Fibroblast of skin of back (primary cell): Measurements from ENCODE around the gene HMGA1.
"Not testable (repeated sequence)": the region's sequence is repeated elsewhere in the genome, so short reads cannot be mapped to it uniquely, and the experiment has no call there.

ENCODE experiments used
- DNase-seq: peaks from one replicate; pipeline ENCODE4 v3.0.0-alpha.2; 2013

Gene HMGA1

DNA sequence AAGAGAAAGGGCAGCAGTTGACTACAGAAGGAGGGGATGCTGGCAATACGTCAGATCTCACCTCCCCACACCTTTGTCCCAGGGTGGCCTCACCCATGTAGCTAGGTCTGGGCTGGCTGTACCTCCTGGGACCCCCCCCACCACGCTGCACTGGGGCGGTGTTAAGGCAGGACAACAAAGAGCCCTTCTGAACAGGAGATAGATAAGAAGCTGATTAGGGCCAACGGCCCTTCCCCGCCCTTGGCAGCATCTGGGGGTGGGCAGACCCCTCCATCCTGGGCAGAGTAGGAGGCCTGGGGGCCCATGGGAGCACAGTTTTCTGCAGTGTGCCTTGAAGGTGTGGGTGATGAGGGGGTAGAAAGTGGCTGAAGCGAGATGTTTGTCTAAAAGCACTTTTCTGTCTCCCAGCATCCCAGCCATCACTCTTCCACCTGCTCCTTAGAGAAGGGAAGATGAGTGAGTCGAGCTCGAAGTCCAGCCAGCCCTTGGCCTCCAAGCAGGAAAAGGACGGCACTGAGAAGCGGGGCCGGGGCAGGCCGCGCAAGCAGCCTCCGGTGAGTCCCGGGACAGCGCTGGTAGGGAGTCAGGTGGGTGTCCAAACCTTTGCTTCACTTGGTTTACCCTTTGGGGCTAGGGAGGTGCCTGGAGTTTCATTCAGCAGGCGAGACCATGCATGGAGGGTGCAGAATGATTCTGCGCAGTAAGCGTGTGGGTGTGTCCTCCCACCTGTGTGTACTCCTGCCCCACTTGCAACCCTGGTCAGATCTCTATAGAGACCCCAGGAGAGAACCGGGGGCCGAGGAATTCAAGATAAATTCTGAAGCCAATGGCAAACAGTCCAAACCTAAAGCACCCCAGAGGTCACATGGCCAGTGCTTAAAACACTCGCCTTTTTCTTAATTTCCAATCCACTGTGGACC lies 3.9 kb downstream of the HMGA1 start:
- no peak for DNase-seq

GRCh38 chr6:34241351-34242215 lies 4.9 kb downstream of the HMGA1 start:
- no peak for DNase-seq

DNA sequence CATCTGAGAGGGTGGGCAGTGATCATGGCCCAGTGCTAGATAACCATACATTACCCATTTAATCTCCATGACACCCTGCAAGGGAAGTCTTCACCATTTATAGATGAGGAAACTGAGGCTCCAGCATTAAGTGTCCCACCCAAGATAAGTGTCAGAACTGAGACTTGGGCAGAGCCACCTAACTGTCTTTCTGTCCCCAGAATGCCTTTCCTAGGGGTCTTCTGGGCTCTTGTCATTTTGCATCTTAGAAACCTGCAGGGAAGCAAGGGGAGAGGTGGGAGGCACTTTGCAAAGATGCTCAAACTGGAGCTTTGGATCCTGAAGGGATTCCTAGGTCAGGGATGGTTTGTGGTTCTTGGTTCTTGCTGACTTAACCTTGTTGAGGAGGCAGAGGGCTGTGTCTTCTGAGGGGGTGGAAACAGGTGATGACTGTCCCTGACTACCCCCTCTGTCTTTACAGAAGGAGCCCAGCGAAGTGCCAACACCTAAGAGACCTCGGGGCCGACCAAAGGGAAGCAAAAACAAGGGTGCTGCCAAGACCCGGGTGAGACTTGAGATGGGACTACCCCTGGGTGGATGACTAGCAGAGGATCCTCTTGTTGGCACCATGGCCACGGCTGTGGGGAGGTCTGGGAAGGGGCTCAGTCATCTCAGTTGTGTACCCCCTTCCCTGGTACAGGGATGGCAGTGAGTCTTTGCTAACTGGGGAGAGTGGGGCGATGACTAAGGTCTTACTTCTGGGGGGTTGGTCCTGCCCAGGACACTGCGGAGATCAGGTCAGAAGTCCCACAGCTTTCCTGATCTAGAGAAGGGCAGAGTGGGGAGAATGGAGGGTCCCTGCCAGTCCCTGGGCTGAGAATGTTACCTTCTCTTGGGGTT lies 5.8 kb downstream of the HMGA1 start:
- peak; percentile 20 for DNase-seq

DNA sequence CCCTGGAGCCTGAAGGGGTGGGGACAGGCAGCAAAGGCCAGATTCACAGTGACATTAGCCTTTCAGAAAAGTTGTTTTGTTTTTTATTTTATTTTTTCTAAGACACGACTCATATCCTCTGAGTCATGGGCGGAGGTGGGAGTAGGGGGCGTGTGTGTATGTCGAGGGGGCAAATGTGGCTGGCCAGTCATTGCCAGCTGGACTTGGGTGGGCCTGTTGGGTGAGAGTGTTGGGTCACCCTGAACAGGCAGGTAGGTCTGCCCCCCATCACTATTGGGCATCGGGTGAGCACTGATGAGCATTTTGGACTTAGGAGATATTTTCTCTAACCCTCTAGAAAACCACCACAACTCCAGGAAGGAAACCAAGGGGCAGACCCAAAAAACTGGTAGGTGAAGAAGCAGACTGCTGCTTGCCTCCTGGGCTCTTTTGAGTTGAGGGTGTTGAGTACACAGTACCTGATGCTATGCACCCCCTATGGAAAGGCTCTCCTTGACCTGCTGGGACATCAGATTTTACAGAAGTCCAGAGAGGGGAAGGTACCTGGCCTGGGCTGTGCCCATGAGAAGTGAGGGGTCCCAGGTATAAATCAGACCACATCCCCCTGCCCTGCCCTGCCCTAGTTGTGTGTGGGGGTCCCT lies 6.6 kb downstream of the HMGA1 start:
- DNase-seq = peak; percentile 73

- peak; percentile 95 for DNase-seq
Measured at GRCh38 chr6:34243901-34244884, 7.5 kb downstream of the HMGA1 start.

GRCh38 chr6:34245032-34245760 lies 8.5 kb downstream of the HMGA1 start:
- not testable (repeated sequence) for DNase-seq

GRCh38 chr6:34245761-34246140 lies 9.1 kb downstream of the HMGA1 start:
- DNase-seq = not testable (repeated sequence)

DNA sequence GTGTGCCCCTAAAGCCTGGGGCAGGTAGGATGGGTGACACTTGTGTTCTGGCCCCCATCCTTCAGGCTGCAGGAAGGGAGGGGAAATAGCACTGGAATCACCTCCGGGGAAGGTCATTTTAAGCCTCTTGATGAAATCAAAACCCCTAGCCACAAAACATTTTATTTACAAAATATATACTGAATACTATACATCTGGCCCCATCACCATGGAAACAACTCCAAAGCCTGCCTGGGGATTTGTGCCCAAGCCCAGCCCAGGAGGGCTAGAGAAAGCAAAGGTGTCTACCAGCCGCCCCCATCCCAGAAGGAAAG lies 9.5 kb downstream of the HMGA1 start:
- DNase-seq = no peak

GRCh38 chr6:34246563-34247391 lies 10.1 kb downstream of the HMGA1 start:
- peak; percentile 41 for DNase-seq

DNA sequence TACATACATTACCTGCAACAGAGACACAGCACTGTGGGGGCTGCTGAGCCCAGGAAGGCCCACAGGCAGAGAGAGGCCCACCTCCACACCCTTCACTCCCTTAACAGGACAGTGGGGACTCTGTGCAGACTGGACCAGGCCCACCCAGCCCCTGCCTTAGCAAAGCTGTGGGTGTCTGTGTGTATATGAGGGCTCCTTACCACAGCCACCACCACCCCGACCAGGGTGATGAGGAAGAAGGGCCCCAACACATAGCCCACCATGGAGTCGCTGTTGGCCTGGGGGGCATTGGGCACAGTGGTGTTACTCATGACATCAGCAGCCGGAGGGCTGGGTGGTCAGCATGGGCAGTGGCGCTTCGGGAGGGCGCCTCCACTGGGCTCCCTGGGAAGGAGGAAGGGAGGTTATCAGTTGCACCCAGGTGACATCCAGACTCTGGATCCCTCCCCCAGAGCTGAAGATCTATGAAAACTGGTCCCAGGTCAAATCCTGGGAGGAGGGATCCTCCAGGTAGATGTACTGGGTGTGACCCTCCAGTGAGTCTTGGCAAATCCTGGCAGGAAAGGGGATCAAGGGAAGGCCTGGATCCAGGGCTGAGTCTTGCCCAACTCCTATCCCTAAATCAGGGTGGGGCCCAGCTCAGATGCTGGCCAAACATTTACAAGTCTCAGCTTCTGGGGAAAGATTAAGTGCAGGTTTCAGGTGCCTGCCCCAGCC lies 11.0 kb downstream of the HMGA1 start:
- DNase-seq = no peak

DNA sequence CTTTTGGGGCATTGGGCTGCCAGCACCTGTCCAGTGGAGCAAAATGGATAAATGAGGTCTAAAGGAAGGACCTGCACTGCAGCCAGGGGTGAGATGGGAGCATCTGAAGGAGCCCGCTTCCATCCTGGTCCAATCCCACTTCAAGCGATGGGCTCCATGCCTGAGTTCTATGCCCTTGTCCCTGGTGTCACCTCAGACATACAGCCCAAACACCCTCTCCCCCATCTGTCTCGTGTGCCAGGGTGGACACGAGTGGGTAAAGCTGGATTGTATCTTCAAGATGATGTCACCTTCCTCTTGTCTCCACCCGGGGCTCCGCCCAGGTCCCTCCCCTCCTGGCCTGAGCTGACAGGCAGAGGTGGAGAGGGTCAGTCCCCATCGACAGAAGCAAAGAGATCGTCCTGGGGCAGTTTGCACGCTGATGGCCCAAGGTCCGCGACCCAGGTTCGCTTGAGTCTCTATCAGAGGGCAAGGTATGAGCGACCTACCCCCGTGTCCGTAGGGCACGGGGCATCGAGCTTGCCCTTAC lies 11.6 kb downstream of the HMGA1 start:
- DNase-seq = peak; percentile 42

GRCh38 chr6:34248727-34249468 lies 12.2 kb downstream of the HMGA1 start, which contains the start of gene SMIM29:
Gene SMIM29, minus strand, starts transcription at chr6:34249006. Its CDS starts 1,215 bp downstream, at chr6:34247791.
- peak; percentile 94 for DNase-seq

- DNase-seq = no peak
Measured at GRCh38 chr6:34249469-34250261, 13.0 kb downstream of the HMGA1 start.

GRCh38 chr6:34252395-34252794 lies 15.7 kb downstream of the HMGA1 start:
- DNase-seq = not testable (repeated sequence)

DNA sequence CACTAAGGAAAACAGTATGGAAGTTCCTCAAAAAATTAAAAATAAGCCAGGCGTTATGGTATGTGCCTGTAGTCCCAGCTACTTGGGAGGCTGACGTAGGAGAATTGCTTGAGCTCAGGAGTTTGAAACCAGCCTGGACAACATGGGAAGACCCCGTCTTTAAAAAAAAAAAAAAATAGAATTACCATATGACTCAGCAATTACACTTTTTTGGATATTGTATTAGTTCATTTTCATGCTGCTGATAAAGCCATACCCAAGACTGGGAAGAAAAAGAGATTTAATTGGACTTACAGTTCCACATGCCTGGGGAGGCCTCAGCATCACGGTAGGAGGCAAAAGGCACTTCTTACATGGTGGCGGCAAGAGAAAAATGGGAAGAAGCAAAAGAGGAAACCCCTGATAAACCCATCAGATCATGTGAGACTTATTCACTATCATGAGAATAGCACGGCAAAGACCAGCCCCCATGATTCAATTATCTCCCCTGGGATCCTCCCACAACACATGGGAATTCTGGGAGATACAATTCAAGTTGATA lies 22.9 kb downstream of the HMGA1 start:
- DNase-seq = no peak
